HG03045 (cell line): ENCODE results near the gene SYT10.
"Not testable (repeated sequence)": the region's sequence is repeated elsewhere in the genome, so short reads cannot be mapped to it uniquely, and the experiment has no call there.

ENCODE experiments used
- ATAC-seq: cut with Tn5 transposase; IDR thresholded peaks from one replicate; pipeline ENCODE4 v1.9.1; 2021; ENCODE audit warnings: mild to moderate bottlenecking, moderate library complexity; ENCODE audit not compliant: unreplicated experiment

Gene SYT10, protein sequence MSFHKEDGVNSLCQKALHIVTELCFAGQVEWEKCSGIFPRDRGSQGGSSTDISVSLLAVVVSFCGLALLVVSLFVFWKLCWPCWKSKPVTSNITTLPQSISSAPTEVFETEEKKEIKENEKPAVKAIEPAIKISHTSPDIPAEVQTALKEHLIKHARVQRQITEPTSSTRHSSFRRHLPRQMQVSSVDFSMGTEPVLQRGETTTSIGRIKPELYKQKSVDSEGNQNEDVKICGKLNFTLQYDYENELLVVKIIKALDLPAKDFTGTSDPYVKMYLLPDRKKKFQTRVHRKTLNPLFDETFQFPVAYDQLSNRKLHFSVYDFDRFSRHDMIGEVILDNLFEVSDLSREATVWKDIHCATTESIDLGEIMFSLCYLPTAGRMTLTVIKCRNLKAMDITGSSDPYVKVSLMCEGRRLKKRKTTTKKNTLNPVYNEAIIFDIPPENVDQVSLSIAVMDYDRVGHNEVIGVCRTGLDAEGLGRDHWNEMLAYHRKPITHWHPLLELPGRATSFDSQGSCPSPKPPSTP

DNA sequence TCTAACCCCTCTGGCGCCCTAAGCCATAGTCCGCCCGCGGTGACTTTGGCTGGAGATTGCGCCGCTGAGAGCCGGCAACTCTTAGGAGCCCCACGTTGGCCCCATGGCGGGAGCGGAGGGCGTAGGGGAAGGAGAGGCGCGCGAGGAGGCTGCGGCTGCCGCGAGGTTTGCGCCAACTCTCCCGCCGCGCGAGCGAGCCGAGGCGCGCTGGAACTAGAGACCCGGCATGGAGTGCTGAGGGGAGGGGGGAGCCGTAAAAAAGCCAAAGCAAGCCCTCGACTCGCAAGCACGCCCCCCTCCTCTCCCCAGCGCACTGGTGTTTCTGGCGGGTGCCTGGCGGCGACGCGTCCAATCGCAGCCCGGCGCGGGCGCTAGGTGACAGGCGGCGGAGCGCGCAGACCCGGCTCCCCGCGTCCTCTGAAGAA, at the start of gene SYT10:
SYT10 (minus strand) TSS at position 233 of the 425 bp plus-strand sequence. CDS start 297 bp downstream, outside the sequence.
- ATAC-seq = no peak

DNA sequence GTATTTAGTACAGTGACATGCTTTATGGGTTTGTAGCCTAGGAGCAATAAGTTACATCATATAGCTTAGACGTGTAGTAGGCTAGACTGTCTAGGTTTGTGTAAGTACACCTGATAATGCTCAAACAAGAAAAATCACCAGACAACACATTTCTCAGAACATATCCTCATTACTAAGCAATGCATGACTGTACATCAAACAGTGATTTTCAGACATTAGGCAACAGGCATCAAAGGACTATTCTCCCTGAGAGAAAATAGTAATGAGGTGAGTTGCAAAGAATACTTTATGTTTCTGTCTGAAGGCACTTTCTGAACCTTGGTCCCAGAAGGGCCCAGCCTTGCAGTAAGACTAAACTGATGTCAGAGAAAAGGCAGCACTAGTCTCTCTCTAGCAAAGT, 48.4 kb upstream of the SYT10 start:
- ATAC-seq = no peak

DNA sequence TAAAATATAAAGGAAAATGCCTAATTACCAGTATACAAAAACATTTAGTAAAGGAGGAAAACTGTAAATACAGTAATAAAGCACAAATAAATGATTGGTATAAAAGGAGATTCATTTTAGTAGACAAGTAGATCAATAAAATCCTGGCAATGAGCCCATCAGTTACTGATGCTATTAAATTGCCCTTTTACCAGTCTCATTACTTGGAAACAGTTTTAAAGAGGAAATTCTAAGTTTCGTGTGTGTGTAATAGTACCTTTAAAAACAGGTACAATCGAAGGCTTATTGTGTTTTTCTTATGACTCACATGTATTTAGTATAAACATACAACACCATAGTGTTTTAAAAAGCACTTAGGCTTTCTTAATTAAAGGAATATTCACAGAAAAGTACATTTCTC, 46.4 kb upstream of the SYT10 start:
- ATAC-seq = no peak

DNA sequence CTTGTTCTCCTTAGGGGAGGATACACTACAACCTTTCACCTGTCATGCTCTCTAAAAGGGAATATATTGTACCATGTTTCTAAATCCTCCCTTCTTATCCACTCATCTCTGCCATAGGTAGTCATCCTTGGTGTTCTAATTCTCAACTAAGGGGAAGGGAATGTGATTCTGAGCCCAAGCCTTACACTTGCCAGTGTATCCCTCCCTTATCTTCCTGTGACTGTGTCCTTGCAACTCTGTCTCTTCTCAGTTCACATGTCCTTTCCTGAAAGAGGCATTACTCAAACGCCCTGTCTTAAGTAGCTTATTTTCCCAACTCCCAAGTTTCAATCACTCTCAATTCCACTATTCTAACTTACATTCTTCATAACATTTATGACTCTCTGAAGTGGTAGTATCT, 44.5 kb upstream of the SYT10 start:
- ATAC-seq = no peak

DNA sequence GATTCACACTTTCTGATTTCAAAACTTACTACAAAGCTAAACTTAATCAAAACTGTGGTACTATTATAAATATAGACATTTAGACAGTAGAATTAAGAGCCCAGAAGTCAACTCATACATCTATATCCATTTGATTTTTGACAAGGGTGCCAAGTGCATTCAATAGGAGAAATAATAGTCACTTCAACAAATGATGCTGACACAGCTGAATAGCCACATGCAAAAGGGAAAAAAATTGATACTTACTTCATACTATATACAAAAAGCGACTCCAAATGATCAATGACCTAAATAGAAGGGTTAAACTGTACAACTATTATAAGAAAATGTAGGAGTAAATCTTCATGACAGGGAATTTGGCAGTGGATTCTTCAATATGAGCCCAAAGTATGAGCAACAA, 40.7 kb upstream of the SYT10 start:
- ATAC-seq = no peak

DNA sequence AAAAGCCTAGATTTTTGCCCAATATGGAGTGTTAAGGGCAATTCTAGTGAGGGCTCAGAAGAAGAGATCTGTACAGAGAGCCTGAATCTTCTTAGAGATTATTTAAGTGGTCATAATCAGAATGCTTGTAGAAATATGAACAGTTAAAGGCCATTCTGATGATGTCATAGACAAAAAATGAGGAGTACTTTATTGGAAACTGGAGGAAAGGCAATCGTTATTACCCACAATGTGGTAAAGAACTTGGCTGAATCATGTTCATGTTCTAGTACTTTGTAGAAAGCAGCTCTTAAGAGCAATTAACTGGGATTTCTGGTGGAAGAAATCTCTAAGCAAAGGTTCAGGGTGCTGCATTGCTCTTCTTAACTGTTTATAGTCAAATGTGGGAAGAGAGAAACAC, 36.4 kb upstream of the SYT10 start:
- no peak for ATAC-seq

DNA sequence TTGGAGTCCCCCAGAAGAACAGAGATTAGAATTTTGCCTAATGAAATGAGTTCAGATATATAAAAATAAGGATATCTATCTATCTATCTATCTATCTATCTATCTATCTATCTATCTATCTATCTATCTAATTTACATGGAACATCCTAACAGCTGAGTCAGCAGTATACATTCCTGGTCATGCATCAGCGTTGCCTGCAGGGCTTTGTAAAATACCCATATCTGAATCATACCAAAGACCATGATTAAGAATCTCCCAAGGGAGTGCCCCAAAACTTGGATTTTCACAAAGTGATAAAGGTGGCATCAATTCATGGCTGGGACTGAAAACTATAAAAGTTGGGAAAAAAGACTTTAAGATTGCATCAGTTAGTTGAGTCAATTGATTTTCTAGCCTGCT, 32.7 kb upstream of the SYT10 start:
- no peak for ATAC-seq

DNA sequence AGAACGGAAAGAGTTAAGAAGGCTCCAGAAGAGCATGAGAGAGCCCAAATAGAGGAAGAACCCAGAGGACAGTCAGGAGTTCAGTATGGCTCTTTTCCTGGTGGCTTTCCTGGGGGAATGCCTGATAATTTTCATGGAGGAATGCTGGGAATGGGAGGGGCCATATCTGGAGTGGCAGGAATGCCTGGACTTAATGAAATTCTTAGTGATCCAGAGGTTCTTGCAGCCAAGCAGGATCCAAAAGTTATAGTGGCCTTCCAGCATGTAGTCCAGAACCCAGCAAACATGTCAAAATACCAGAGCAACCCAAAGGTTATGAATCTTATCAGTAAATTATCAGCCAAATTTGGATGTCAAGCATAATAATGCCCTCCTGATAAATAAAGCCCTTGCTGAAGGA, 15.5 kb upstream of the SYT10 start:
- ATAC-seq = no peak

DNA sequence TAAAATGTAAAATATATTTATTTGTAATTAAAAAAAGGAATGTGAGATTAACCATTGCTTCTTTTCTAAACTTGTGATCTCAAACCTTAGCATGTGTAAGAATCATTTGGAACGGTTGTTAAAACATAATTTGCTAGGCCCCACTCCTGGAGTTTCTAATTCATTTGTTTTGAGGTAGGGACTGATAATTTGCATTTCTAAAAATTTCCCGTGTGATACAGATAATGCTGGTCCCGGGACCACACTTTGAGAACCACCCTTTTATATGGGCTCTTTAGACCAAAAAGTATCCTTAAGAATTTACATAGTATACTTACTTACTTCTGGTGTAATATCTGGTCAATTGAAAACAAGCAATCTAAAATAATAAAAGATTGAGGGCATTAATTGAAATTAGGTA, 10.9 kb upstream of the SYT10 start:
- no peak for ATAC-seq

DNA sequence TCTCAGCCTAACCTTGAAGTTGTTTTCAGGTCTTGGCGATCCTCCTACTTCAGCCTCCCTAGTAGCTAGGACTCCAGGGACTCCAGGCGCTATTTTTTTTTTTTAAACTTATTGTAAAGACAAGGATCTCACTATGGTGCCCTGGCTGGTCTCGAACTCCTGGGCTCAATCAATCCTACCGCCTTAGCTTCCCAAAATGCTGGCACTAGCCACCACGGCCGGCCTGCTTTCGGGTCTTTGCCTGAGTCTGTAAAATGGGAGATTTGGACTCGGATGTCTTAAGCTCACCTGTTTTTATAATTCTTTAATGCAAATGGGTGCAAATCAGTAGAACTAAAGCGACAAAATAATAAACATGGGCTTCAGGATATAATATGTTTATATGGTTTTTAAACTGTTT, 858 bp upstream of the SYT10 start:
- ATAC-seq = no peak

DNA sequence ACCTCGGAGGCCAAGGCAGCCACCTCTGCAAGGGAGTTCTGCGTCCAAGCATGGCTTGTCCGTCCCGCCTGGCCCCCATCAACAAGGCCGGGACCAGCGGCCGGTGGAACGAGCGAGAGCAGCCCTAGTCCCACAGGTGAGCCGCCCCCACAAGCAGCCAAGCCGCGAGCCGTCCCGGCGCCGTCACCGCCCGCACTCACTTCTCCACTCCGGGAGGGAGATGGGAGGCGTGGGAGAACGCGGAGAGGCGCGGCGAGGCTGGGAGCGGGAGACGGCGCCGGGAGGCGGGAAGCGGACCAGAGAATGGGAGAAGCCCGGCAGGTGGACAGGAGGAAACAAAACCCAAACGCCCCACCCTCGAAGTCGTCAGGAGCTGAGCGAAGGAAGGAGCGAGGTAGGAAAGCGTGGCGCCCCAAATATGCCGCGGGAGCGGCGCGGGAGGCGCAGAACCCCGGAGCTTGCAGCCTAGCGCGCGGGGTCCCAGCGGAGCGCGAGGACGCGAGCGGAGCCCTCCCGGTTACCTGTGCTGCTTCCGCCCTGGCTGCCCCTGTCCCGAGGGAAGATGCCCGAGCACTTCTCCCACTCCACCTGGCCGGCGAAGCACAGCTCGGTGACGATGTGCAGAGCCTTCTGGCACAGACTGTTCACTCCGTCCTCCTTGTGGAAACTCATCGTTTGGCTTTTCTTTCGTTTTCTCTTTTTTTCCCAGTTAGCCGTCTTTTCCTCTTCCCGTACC, 600 bp downstream of the SYT10 start:
- no peak for ATAC-seq

DNA sequence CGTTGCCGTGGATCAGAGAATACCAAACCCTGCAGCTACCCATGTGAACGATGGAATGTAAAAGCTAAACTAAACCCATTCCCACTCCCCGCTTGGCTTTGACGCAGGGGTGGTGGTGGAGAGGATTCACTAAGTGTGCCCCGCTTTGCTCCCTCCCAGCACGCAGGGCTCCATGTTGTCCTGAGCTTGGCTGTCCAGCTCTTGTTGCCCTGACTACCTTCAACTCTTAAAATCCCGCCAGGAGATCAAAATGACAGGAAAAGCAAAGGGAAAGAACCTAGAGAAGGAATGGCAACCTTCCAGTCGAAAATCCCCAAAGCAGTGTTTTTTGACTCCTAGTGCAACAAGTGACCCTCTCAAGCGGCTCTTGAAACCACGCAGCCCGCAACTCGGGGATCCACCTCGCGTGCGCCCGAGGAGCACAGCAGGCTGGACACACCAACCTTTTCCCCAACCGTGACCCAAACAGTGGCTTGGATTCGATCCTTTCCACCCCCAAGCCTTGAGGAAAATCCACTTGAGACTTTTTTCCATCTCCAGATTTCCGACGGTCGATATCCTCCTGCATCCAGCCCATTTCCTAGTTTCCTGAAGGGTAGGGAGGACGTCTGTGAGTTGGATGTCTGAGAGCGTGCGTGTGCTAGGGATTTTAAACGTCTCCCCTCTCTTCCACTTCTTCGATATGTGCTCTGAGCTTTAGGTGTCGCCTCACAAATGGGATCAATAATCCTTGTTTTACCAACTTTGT, 1.4 kb downstream of the SYT10 start:
- ATAC-seq = no peak

DNA sequence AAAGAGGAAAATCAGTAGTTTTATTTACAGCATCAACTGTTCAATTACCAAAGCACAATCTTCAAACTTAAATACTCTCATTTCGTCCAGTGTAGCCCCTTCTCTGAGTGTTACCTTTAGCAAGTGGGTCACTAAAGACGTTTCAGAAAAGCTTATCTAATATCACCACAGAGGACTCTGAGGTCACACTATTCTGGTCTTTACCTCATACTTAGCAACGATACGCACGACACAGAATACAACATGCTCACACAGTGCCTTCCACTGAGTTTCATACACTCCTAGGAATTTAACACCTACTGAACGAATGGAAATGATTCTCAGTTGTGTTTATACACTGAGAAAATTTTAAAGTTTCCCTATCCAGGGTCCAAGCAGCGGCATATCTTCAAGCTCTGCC, 2.0 kb downstream of the SYT10 start:
- no peak for ATAC-seq

DNA sequence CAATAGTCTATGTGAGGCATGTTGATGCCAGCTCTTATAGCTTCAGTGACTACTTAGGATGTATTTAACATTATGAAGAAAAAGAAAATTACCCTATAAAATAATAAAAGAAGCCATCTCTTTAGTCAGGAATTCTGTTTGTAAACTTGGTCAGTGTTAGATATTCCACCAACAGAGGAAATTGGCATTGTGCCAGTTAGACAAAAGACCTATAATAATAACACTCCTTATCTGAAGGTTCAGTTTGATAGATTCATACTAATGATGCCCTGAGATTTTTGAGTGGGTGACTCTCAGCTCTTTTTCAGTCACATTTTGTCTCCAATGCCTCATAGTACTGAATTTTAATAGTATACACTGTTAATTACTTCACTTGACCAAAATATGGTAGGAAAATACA, 6.6 kb downstream of the SYT10 start:
- no peak for ATAC-seq

DNA sequence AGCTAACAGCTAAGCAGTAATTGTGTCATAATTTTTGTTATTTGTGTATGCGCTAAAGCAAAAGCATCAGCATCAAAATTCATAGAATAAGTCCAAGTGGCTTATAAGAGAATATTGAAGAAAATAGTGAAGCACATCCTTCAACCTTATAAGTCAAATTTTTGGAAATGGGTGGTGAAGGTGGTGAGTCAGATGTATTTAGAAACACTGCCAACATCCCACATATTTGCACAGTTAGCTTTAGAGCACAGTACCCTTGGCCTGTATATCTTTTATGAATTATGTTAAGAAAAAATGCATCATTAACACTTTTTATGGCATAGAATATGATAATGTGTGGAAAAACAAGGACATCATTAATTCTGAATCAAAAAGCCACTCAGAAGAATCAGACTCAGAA, 8.0 kb downstream of the SYT10 start:
- ATAC-seq = no peak

DNA sequence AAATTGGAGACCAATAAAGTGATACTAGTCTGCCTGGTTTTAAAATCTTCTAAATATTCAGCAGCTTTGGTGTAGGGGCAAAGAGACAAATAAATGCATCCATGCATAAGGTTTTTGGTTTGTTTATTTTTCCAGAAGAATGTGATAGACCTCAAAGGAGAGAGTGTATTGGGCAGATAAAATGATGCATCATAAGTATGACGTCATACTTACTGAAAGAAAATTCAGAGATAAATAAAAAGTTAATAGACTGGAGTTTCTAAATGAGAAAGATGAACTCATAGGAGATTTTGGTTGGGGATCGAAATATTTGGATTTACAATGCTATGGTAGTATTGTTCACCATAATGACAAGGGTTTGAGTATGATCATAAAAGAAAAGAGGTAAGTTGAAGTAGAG, 10.2 kb downstream of the SYT10 start:
- ATAC-seq = no peak

DNA sequence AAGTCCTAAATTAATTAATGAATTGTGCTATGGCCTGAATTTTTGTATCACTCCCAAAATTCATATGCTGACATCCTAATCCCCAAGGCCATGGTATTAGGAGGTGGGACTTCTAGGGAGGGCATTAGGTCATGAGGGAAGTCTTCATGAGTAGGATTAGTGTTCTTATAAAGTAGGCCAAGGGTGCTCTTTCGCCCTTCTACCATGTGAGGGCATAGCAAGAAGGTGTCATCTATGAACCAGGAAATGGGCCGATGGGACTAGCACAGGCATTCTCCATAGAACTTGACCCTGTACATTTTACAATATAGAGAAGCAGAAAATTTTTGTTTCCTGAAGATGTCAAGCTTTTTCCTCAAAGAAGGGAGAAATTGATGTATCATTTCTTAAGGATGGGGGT, 12.5 kb downstream of the SYT10 start:
- no peak for ATAC-seq

DNA sequence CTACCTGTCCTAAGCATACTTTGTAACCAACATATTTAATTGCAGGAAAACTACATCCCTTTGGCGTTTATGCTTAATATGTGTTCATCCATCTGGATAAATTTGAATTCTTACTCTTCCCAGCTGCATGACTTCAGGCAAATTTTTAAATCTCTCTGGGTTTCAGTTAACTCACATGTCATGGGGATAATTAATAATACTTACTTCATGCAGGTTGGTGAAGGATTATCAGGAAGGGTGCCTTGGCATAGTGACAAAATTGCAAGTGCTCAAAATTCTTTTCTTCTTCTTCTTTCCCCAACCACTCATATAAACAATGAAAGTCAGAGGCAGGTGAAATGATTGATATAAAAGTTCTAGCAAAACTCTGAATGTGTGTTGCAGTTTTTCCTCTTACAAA, 15.9 kb downstream of the SYT10 start:
- ATAC-seq = no peak

DNA sequence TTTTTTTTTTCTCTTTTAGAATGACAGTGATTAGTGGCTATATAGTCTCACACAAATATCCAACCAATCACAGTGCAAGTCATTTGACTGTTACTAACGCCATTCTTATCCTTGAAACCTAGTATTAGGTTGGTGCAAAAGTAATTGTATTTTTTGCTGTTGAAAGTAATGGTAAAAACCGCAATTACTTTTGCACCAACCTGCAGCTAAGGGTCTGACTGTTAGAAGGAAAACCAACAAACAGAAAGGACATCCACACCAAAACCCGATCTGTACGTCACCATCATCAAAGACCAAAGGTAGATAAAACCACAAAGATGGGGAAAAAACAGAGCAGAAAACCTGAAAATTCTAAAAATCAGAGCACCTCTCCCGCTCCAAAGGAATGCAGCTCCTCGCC, 27.2 kb downstream of the SYT10 start:
- not testable (repeated sequence) for ATAC-seq

DNA sequence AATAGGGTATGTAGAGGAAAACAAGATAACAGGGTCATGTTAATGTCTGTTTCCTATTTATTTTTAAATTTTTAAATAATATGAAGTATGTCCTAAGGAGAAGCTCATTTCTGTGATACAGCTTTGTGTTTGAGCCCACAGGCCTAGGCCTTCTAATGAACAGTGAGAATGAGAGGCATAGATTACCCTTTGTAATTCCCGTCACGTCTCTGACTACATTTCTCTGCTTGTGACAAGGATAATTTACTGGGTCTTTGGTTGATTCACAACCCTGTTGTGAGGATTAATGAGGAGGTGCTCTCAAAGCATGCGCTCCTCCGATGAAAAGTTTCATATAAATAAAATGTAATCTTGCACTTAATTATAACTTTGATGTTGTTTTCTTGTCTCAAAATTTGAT, 56.1 kb downstream of the SYT10 start:
- no peak for ATAC-seq

DNA sequence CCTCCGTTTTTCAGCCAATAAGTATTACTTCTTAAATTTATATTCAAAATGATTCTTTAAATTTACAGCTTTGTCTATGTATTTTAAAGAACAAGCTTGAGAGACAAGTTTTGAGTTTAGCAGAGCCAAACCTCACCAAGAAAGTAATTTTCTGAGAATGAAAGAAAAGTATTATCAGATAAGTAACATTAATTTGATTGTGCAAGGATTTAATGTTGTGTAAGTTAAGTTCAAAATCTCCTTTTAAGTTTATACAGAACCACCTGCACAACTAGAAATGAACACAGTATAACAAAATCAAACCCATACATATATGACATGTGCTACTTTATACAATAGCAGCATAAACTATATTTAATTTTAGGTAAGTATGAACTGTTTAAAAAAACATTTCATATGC, 63.5 kb downstream of the SYT10 start:
- ATAC-seq = no peak

DNA sequence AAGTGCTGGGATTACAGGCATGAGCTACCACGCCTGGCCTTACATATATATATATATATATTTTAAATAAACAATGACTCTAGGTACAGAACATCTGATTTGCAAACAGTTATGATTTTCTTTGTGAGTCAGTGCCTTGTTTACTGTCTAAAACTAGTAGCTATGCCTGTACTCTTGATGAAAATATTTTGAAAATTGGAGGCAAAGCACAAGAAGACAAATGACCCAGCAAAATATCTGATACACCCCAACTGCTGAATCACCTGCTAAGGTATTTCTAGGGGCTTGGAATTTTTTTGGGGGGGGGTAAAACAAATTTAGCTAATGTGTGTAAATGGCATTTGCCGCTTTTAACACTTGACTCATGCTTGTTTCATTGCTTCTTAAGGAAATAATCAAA, 69.3 kb downstream of the SYT10 start:
- ATAC-seq = no peak
